ENCODE data around the gene SLIT3.

The SLIT3 gene

DNA sequence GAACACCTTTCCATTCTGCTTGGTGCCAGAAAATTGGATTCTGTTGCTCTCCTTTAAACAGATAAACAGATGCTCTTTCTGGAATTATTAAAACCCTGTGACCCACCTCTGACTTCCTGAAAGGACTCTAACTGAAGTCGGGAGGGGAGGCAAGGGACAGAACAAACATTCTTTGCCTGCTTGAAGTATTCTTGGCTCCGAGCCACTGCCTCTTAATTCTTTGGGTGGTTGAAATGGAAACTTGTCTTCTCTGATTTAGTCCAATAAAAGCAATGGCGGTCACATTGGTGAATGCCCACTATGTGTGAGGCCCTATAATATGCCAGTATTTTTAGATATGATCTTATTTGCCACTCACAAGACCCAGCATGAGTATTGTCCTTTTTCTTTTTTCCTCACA, 236.8 kb downstream of the SLIT3 start:
- no peak for DNase-seq

GRCh38 chr5:169063316-169063953, 237.5 kb downstream of the SLIT3 start:
- DNase-seq: no peak

DNA sequence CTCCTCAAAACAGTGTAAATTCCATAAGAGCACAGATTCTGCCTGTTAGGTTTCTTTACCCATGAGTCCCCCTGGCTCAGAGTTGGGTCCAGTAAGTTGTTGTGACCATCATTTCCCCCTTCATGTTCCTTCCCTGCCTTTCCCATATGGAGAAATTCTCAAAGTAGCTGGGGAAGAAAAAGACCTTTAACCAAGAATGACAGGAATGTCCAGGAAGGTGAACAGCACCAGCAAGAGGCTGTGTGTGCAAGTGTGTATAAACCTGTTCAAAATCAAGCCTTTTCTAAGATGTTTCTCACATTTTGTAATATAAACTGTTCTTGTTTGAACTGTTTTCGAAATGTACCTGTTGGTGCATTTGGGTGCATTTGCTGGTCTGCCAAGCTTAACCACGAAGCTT, 238.2 kb downstream of the SLIT3 start:
- DNase-seq: no peak

GRCh38 chr5:169054506-169054905, 246.4 kb downstream of the SLIT3 start:
- DNase-seq: no peak

GRCh38 chr5:169052207-169052606, 248.7 kb downstream of the SLIT3 start:
- no peak for DNase-seq

DNA sequence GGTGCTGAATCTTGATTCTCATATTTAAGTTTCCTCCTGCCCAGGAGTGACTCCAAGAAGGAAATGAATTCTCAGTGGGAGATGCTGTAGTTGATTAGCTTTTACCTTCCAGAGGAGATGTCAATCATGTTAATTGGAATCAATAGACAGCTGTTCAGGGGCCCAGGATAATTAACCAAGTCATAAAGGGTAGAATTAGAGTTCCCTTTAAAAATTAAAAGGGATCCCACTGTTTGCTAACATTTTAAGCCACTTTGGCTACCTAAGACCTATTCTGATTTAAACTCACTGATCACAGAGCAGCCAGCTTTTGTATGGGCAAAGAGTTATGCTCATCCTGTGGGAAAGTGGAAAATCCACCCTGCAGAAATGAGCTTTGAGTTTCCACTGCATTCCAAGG, 249.6 kb downstream of the SLIT3 start:
- no peak for DNase-seq

- DNase-seq: no peak
Measured at GRCh38 chr5:169050636-169051035, 250.3 kb downstream of the SLIT3 start.

DNA sequence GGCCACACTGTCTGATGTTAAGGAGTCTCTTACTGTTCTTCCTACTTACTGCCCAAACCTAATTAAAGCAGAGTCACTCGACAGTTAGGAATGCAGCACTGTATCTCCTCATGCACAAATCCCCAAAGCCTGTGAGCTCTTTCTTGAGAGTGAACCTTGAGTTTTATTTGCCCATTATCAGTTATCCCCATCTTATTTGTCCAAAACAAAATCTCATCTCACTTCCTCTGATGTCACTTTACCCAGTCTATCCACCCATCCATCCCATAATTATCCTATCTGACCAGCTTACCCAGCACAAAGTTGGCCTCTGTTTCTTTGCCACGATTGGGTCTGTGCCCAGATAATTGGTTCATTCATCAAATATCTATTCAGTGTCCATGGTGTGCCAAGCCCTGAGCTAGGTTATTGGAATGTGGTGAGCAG, 250.8 kb downstream of the SLIT3 start:
- no peak for DNase-seq

- no peak for DNase-seq
Measured at GRCh38 chr5:169049712-169050111, 251.2 kb downstream of the SLIT3 start.

DNA sequence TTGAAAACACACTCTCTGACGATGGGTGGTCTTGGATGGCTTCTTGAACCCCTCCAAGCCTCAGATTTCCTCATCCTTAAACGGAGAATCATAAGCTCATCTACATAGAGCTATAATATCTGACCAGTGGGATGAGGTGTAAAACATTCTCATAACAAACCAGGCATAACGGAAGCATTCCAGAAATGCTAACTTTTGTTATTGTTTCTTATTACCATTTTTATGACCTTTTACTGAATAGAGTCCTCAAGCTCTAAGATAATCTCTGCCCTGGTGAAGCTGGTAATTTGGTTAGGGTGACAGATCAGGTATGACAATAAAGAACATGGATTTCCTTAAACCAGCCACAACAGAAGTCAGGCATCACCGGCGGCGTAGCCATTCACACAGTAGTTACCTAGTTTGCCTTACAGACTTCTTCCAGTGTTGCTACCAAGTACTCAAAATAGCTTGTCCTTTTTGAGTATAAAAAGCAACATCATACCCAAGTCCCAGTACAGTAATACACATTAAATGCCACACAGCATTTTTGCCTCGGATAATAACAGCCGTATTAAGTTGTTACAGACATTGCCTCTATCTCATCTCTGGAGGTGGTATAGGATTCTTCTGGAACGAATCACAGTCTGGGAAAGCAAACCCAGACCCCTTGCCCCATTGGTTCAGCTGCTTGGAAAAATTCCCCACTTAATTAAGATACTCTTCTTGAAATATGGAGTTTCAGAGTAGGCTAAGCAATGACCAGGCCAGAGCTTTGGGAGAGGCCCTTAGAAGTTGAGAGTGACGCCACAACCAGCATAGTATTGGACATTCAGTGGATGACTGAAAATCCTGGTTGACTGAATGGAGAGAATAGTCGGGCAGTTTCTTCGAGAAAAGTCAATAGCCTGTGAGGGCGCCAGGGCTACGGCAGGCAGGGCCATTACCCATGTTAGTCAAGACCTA, 252.5 kb downstream of the SLIT3 start:
- no peak for DNase-seq

GRCh38 chr5:169044962-169045361, 256.0 kb downstream of the SLIT3 start:
- no peak for DNase-seq

GRCh38 chr5:169041180-169041579, 259.8 kb downstream of the SLIT3 start:
- no peak for DNase-seq

GRCh38 chr5:169039592-169039991, 261.3 kb downstream of the SLIT3 start:
- no peak for DNase-seq

GRCh38 chr5:169037466-169037865, 263.5 kb downstream of the SLIT3 start:
- DNase-seq: no peak

DNA sequence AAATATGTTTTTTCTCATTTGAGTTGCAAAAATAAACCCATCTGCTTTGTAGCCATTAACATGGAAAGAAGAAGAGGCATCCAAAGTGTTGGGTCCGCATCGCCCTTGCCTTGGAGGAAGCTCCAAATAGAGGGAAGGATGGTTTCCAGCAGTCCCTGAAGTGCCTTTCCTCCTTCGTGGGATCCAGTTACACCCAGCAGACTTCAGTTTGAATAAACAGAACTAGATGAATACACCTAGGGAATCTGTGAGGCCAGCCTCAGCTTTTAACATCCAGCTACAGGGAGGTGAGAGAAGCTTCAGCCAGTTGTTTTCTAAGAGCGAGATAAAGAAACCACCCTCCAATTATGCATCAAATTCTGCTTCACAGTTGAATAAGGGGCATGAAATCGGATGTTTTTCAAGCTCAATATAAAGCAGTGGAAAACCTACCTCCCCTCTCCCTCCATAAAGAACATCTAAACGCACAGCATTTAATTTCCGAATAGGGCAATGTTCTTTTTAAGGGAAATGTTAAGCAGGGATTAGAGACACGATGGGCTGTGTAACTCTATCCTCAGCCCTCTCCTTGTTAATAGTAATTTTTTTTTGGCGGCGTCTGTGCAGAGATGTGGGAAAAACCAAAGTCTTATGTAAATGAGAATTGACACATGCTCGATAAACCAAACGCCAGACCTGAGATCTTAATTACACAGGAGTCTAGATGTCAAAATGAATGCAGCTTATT, 264.7 kb downstream of the SLIT3 start:
- no peak for DNase-seq

DNA sequence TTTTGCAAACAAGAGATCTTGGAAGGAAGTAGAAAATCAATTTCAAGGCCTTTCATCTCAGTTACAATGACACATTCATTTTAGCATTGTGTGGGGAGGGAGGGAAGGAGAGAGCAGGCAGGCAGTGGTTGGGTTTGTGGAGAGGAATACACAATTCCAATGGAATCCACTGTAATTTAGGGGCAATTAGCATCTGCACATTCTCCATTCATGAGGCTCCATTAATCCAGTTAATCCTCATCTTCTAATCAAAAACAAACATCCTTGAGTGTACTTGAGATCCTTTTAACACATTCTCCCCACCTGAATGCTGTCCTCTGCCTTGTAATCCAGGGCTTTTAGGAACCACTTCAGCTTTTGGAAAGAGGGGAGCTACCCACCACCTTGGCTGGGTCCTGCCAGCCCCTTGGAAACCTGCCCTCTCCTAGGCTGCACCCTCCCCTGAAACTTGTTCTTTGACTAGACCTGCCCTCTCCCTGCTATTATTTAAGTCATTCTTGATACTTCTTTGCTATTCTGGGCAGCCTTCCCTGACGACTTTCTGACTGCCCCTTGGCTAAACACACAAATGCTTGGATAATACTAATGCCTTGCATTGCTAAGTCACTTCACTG, 271.2 kb downstream of the SLIT3 start:
- DNase-seq: no peak

DNA sequence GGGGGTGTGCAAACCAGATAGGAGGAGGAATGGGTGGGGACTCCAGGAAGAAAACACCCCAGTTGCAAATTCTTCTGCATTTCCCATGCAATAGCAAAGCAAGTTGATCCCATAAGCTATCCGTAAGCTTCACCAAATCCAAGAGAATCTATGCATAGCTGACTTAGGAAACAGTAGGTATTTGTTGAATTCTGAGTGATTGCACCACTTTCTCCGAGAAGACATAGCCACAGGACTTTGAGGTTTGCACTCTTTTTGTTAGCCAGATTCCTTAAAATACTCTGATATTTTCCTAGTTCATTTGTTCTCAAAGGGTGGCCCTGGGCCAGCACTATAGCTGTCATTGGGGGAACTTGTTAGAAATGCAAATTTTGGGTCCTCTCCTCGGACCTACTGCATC, 271.9 kb downstream of the SLIT3 start:
- no peak for DNase-seq

- no peak for DNase-seq
Measured at GRCh38 chr5:169027501-169028061, 273.4 kb downstream of the SLIT3 start.

- no peak for DNase-seq
Measured at GRCh38 chr5:169025491-169025890, 275.4 kb downstream of the SLIT3 start.

DNA sequence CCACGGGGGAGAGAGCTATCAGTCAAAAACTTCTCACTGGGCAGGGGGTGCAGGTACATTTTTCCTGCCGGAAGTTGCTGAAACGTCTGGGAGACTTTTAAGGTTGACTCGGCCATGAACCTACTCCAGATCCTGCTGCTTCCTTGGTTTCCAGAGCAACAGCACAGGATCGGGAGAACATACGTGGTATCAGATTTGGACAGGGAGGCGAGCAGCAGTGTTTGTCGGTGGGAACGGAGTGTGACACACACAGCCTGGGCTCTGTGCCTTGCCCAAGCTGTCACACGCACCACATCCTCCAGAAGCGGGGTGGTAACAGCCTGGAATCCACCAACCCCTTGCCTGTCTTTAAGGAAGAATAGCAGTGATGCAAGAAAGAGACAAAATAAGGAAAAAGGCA, 276.5 kb downstream of the SLIT3 start:
- DNase-seq: no peak

DNA sequence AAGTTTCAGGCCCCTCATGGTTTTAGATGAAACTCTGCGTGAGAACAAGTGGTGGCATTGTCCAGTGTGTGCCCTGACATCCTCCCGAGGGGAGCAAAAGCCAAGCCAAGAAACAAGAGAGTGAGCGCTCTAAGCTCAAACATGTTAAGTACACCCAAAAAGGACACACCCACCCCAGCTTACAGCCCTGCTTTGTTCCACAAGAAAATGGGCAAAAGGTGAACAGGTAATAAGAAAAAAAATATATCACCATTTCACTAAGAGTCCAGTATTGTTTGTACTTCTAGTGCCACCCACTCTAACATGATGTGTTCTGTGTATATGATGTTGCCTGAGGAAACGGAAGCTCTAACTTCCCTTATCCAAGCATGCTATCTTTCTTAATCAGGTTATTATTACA, 278.2 kb downstream of the SLIT3 start:
- no peak for DNase-seq

DNA sequence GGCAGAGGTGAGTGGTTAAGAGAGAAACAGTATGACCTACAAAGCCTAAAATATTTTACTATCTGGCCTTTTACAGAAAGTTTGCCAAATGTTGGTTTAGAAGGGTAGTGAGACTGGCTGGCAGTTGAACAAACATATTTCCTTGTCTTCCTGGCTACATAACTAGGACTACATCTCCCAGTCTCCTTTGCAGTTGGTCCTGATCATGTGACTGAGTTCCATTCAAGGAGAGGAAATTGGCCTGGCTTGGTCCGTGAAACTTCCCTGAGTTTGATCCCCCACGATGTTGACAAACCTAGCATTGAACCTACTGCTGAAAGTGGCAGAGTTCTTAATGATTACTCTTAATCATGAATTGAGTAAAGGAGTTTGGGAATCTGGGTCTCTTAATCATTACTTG, 280.8 kb downstream of the SLIT3 start:
- no peak for DNase-seq

DNA sequence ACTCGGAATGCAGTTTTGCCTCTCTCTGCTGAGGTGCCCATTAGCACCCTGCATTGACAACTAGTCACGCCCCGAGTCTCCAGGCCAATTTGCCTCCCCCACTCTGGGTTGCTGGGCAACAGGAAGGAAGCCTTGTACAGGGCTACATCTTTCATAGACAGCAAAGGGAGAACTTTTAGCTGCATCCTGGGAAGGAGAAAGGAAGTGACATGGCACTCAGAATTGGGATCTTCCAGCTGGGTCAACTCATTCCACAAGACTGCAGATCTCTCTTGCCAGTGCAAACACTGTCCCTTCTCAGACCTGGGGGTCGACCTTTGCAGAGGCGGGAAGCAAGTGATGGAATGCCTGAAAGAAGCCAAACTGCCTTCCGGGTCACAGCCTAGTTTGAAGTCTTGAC, 282.0 kb downstream of the SLIT3 start:
- DNase-seq: no peak

All from CD4-positive, alpha-beta T cell treated with Interleukin-4 for 4 hours (primary cell).